ENCODE results near the gene UBASH3A.

UBASH3A gene

DNA sequence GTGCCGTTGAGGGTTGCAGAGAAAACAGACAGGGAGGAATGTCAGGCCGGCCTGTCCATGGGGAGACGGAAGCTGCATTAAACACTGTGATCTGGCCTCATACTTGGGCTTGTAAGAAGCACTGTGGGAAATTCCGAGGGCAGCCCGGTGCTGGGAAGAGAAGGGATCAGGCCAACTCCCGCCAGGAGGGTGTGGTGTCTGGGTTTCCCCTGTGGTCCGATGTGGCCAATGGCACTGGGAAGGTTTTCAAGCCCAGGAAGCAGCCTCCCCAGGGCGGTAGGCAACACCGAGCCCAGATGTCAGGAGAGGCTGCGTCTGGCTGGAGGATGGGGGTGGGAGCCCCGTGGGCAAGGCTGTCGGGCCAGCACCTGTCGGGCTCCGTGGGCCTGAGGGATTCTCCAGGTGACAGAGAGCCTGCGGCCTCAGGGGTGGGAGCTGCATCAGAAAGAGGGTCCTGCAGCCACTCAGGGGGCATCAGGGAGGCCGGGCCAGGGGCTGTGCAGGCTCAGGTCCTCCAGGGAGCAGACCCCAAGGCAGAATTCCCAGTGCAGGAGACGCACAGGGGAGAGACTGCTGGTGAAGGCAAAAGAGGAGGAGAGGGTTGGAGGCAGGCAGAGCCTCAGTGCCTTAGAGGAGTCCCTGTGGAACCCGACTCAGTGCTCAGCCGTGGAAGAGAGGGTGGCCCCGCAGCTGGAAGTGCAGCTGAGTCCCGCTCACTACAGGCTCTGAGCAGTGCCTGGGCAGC, 8.4 kb downstream of the UBASH3A start:
- DNase-seq (ENCODE audit: low read depth) = no peak

DNA sequence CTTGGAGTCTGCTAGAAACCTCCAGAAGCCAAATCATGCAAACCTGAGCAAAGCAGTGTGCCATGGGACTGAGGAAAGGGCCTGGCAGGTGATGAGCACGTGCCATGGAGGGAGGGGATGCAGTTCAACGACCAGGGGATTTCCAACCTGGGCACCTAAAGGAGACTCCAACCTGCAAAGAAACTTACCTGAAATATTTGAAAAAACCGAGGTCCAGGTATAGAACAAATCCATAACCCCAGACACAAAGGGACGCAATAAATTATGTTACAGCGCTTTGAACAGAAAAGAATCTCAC, 8.9 kb downstream of the UBASH3A start:
- no peak for DNase-seq (ENCODE audit: low read depth)

DNA sequence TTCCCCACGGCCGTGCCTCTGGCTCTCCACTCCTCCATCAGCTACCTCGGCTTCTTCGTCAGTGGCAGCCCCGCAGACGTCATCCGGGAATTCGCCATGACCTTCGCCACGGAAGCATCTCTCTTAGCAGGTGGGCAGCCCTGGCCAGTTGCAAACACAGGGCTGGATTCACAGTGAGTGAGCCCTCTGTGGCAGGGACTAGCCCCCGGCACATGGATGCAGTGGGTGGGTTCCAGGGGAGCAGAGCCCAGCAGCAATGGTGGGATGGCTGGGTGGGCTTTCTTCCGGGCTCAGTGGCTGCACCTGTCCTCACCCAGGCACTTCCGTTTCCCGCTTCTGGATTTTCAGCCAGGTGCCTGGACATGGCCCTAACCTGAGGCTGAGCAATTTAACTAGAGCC, 9.4 kb downstream of the UBASH3A start:
- DNase-seq (ENCODE audit: low read depth) = no peak

DNA sequence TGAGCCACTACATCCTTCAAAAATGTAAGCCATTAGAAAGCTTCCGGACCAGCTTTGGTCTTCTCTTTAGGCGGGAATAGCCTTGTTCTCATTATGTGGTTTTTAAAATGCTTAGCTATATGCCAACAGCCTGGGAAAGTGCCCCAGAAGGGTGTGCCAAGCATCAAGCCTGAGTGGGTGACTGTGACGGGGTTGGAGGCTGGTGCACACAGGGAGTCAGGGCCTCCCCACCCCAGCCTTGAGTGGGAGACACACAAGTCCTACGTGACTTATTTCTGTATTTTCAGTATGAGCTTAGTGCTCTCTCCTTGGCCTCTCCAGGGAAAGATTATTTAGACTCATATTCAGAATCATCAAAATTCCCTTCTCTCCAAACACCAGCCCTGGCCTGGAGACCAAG, 9.8 kb downstream of the UBASH3A start:
- no peak for DNase-seq (ENCODE audit: low read depth)

DNA sequence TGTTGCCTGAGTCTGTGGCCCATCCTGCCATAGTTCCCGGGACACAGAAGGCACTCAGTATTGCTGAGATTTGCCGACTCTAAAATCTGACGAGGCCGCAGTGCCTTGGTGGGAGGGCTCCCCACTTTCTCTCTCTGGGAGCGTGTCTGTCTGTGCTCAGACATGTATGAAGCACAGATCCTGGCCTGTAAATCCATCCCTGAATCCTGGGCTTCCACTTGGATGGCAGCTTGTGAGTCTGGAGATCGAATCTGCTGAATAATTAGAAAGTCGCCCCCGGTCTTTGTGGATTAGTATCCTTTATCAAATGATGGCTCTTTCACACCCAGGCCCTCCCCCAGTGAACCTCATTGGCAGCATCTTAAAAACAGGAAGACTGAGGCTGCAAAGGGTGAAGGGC, 10.4 kb downstream of the UBASH3A start:
- DNase-seq (ENCODE audit: low read depth) = no peak

DNA sequence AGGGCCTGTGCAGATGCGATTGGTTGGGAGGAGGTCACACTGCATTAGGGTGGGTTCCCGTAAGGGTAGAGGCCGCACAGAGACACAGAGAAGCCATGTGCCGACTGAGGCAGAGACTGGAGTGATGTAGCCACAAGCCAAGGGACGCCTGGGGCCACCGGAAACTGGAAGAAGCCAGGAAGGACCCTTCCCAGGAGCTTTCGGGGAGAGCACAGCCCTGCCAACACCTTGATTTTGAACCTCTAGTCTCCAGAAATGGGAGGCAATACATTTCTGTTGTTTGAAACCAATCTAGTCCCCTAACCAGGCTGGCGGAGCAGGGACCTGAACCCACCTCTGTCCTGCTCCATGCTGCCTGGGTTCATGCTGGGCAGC, 10.8 kb downstream of the UBASH3A start:
- no peak for DNase-seq (ENCODE audit: low read depth)

DNA sequence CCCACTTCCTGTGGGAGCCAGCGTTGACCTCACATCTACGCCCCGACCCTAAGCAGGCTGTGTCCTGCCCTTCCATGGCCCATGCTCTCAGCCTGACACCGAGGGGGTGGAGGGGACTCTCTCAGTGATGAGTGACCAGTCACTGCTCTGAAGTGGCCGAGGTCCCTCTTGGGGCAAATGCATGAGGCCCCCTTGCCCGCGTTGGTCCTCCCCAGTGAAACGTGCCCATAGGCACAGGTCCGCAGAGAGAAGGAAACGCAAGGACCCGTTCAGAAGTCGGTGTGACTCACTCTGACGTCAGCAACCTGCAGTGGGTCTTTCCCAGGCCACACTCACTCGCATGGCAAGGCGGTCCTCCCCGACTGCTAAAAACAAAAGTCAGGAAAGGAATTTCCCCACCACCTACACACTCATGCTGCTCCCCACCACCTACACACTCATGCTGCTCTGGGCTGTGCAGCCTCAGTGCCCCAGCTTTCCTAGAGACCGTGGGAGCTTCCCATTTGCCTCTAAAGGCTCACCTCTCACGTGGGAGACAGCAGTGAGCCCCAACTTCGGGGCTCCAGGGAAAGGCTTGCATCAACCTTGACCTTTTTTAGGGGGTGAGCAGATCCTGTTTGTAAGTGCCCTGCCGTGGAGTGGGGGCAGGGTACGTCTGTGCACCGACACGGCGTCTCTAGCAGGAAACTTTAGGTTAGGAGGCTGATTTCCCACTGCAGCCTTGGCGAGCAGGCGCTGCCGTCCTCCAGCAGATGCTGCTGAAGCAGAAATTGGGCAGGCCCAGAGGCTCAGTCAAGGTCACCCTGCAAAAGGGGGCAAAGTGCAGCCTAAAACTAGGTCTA, 11.4 kb downstream of the UBASH3A start:
- DNase-seq (ENCODE audit: low read depth) = peak; percentile 59

DNA sequence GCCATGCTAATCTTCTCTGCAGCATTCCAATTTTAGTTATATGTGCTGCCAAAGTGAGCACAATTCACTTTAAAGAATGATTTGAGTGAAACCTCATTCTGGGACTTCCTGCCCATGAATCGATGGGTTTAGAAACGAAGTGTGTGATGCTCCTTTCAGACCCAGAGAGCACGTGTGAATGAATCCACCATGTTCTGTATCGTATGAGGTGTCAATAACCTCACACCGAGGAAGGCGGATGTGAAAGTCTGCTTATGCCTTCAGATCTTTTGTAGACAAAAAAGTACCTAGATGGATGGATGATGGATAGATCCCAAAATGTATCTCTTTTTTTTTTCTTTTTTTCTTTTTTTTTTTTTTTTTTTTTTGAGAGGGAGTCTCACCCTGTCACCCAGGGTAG, 13.8 kb downstream of the UBASH3A start:
- DNase-seq (ENCODE audit: low read depth) = no peak

DNA sequence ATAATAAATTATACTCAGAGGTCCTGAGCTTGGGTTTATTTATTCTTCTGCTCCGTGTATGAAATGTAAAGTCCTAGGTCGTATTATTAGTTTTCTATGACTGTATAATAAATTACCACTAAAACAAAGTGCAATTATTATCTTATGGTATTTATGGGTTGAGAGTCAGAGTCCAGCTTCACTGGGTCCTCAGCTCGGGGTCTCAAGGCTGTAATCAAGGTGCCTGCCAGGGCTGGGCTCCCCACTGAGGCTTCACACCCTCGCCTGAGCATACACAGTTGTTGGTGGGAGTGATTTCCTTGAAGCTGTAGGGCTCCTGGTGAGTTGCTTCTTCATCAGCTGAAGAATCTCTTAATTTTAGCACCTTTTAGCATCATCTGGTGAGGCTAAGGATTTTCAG, 15.2 kb downstream of the UBASH3A start:
- DNase-seq (ENCODE audit: low read depth) = no peak

DNA sequence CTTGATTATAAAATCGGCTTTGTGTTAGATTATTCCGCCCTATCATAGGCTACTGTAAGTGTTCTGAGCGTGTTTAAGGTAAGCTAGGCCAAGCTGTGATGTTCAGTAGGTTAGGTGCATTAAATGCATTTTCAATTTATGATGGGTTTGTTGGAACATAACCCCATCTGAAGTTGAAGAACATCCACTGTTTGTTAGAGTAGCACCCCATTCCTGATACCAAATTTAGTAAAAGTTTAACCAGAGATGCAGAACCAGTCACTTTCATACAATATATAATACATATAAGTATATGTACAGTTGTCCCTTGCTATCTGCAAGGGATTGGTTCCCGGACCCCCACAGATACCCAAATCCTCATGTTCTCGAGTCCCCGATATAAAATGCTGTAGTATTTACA, 16.1 kb downstream of the UBASH3A start:
- no peak for DNase-seq (ENCODE audit: low read depth)

DNA sequence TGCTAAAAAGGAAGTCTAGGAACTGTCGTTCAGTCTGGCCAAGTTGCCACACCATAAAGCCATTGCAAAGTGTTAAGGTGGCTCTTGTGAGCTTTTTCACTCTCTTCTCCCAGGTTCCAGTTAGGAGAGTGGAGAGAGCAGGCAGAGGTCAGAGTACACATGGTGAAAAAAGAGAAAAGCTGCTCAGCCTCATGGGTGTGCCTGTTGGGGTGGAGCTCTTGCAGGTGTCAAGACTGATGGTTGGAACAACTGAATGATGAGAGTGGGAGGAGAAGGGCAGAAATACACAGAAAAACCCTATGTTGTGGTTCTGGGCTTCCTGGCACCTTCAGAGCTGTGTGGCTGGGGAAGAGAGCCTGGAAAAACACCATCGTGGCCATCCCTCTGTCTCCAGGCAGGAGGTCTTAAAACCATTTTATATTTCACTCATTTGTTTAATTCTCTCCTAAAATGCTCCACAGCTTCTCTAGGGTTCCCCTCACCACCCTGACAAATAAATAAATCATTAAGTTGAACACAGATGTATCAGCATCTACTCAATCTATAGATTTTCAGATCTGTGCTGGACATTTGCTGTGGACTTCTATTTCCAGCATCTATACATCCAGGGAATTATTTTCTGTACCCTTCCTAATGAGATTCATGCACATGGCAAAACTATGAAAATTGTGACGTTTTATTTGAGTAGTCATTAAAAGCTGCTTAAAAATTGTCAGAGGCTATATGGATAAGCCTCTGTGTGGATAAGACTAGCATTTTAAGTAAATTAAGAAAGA, 17.5 kb downstream of the UBASH3A start:
- no peak for DNase-seq (ENCODE audit: low read depth)

DNA sequence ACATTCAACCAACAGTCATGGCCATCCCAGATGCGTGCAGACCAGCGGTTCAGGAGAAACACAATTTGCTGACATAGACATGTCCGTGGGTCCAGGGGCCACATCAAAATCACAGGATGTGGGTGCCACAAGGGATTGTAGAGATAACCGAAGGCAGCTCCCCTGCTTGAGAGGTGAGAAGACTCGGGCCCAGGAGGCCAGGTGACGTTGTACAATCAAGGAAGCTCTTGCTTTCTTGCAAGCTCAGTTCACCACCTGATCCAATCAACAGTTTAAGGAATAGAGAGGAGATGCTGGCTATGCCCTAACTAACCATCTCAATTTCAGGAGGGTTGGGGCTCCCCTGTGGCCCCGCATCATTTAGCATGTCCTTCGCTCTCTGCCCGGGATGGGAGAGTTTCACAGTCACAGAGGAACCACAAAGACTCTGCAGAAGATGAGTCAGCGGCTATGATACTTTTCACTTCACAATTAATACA, 19.5 kb downstream of the UBASH3A start:
- DNase-seq (ENCODE audit: low read depth) = no peak

DNA sequence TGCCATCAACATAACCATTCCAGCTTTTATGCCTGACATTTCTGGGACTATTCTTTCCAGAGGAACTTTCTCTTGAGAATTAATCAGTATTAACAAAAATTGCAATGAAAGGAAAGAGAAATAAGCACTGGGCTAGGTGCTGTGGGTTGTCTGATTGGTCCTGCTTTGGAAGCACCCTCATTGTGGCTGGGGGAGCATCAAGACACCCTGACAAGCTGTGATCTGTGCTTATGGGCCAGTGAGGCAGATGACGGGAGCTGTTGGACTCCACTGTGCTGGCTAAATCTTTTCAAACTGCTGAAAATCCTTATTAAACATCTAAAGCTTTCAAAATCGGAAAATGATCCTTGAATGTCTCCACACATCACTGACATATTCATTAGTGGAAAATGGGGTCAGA, 20.0 kb downstream of the UBASH3A start:
- DNase-seq (ENCODE audit: low read depth) = no peak

DNA sequence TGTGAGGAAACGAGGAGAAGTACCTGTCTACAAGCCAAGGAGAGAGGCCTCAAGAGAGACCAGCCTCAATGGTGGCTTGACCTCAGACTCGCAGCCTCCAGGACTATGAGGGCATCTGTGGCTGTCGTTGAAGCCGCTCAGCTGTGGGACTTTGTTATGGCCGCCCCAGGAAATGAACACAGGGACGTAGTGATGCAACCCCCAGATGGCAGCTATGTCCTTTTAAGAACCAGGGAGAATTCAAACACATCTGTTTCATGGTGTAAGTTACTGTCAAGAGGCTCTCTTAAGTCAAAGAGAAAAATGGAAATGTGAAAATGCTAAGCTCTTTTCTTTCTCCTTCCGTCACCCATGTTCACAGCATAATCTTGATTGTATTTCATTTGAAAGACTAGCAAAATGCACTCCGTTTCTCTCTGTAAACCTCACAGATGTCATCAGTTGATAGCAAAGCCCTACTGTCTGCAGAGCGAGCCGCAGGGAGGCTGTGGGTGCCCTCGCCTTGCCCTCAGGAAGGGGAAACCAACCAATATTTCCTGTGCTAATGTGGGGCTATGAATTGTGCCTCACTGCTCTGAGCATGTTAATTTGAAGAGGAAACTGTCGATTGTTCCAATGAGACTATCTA, 21.3 kb downstream of the UBASH3A start:
- no peak for DNase-seq (ENCODE audit: low read depth)

DNA sequence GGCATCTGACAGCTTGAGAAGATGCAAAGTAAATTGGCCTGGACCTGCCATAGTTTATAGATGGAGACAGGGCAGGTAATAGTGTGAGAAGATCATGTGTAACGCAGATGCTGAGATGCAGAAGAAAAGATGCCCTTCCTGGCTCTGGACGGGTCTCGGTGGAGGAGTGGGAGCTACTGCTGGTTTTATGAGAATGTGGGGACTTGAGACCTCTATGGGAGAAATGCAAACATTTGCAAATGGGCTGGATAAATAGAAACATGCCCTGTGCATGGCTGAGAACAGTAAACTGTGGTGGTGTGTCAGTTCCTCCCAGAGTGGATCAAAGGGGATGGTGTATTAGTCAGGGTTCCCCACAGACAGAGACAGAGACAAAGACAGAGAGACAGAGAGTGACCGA, 21.9 kb downstream of the UBASH3A start:
- DNase-seq (ENCODE audit: low read depth) = no peak

DNA sequence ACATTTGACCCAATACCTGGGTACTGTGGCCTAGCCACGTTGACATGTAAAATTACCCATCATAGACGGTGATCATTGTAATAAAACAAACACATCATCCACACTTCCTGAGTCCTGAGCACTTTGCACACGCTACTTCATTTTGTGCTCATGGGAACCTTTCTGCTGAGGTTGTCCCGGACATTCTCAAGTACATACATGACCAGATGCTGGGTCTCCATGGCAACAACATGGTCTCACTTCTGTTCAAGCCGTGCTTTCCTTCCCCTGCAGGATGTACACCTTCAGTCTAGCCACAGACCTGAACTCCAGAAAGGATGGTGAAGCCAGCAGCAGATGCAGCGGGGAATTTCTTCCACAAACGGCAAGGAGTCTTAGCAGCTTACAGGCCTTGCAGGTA, 22.7 kb downstream of the UBASH3A start:
- no peak for DNase-seq (ENCODE audit: low read depth)

DNA sequence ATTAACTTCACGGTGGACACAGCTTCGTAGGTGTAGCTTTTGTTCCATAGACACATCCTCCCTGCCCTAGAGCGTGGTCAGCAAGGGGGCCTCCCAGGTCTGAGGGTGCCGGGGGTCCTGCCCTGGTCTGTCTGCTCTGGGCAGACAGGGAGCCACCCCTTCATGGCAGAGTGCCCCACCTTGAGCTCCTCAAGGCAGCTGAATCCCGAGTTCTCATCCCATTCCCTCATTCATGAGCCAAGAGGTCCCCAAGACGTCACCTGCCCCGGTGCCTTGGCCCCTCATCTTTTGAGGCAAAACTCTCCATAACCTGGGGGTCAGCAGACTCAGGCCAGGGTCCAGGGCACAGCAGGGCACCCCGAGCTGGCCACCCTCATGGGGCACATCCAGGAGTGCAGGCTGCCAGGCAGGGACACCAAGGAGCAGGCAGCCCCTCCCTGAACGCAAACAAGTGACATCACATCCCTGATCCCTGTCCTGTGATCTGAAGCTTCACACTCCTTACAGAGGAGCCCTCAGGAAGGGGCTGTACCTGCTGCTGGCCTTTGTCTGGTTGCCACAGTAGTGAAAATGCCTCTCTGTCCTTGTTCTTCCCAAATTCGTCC, 23.3 kb downstream of the UBASH3A start:
- DNase-seq (ENCODE audit: low read depth) = no peak

DNA sequence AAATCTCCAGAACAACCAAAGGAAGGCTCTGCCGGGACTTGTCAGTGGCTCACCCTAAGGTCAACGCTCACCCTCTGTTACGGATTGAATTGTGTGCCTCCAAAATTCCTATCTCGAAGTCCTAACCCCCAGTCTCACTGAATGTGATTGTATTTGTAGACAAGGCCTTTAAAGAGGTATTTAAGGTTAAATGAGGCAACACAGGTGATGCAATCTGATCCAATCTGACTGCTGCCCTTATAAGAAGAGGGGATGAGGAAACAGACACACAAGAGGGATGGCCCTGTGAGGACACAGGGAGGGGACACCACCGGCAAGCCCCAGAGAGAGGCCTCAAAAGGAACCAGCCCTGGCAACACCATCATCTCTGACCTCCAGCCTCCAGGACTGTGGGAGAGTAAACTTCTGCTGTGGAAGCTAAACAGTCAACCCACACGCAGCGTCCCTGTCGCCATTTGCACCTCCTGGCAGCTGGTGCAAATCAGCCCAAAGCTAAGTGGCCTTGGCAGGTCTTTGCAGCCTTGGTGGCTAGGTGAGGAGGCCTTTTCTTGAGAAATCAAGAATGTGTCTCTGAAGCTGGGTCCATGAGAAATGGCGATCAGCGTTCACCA, 24.2 kb downstream of the UBASH3A start:
- no peak for DNase-seq (ENCODE audit: low read depth)

DNA sequence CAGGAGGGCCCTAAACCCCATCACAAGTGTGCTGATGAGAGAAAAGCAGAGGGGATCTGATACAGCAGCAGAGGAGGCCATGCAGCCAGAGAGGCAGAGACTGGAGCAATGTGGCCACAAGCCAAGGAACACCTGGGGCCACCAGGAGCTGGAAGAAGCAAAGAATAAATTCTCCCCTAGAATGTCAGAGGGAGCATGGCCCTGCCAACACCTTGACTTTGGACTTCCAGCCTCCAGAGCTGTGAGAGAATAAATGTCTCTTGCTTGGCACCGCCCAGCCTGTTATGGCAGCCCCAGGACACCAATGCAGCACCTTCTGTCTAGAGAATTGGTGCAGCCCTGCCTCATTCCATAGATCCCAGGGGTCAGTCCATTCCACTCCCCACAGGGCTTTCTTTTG, 25.3 kb downstream of the UBASH3A start:
- DNase-seq (ENCODE audit: low read depth) = no peak

DNA sequence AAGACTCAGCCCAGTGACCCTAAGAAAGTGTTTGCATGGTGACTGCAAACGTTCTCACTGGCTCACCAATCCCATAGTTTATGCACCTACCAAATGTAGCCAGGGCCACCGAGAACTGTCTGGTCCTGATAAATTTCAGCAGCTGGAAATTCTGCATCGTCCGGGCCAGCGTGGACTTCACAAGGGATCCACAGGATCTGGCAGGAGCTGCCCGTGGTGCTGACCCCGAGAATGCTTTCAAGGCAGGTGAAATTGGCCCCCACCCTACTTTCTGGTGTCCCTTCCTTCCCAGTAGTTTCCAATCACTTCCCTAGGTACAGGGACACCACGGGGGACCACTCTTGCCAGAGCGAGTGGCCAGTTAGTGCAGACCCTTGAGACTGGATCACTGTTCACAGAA, 26.2 kb downstream of the UBASH3A start:
- no peak for DNase-seq (ENCODE audit: low read depth)

DNA sequence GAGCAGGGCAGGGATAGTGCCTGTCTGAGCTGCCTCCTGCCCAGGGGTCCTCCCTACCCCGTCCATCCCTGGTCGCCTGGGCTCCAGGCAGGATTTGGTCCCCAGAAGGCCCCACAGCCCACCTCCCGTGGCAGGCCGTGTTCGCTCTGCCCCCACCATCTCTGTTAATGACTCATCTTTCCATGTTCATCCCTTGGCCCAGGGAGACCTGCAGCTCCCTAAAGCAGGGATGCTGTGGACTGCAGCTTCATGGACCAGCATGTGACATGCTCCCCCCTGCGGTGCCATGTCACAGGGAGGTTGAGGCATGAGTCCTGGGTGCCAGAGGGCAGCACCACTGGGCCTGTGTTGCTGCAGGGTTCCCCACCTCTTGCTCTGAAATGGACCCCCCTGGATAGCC, 26.8 kb downstream of the UBASH3A start:
- no peak for DNase-seq (ENCODE audit: low read depth)

DNA sequence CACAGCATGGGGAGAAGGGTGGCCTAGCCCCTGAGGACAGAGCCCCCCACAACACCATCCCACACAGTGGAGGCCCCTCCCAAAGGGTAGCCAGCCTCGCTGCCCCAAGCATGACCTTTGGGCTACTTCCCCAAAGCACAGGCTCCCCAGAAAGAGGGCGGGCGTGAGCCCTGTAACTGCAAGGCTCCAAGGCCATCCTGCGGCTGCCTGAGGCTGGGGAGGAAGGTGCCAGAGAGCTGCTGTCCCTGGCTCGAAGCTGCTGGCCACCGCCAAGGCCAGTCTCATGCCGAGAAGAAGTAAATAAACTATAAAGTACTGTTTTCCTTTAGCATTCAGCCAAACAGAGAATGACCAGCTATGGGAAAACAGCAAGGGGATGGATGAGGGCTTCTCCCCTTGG, 27.5 kb downstream of the UBASH3A start:
- DNase-seq (ENCODE audit: low read depth) = no peak

Measured in iris pigment epithelial cell (primary cell).